Frontal cortex (tissue), 4 donors: ENCODE results near the gene PARP3. TPM values are rescaled to one million over a fixed set of nuclear protein-coding genes. Genes with fewer than 3 reads are reported as not detected.
"Not testable (repeated sequence)": the region's sequence is repeated elsewhere in the genome, so short reads cannot be mapped to it uniquely, and the experiment has no call there.

Source experiments
- DNase-seq, 2 donors: peaks; one replicate each; pipeline ENCODE4 v3.0.0; 2012; ENCODE audit warnings: low spot score in 2 of 2
- FAIRE-seq: peaks from 2 replicates; lab custom pipeline; 2012; peaks lifted over from hg19 to GRCh38; lab: Jason Lieb, UNC
- total RNA-seq: library from RNA; depleted of rRNA; stranded (reverse); fragments of >200 nt; gene quantifications from one replicate; pipeline ENCODE4 v1.2.3, GENCODE V29; 2014
- donor health status: control.
- donor health status: control.
- donor health status: control.

The PARP3 gene
- total RNA-seq = 3.3 TPM

GRCh38 chr3:51941798-51942602 is at the start of gene PARP3, which contains the start of gene RRP9:
Gene PARP3, plus strand, starts transcription at chr3:51942363. Its CDS starts 993 bp downstream, at chr3:51943356.
Gene RRP9, minus strand, starts transcription at chr3:51941904. Its CDS starts 37 bp downstream, at chr3:51941867.
- peak; percentile 99 for FAIRE-seq
- peak; percentile 98 to 100 for DNase-seq

GRCh38 chr3:51894391-51894790 is 47.8 kb upstream of the PARP3 start:
- DNase-seq = no peak
- no peak for FAIRE-seq

GRCh38 chr3:51894939-51895338 is 47.2 kb upstream of the PARP3 start:
- DNase-seq = no peak
- FAIRE-seq = no peak

- no peak for DNase-seq
- no peak for FAIRE-seq
Measured at GRCh38 chr3:51896607-51897305, 45.4 kb upstream of the PARP3 start.

- FAIRE-seq (no peak), DNase-seq (no peak)
Measured at GRCh38 chr3:51897391-51897790, 44.8 kb upstream of the PARP3 start.

- DNase-seq = not testable (repeated sequence)
Measured at GRCh38 chr3:51900043-51900442, 42.1 kb upstream of the PARP3 start.

GRCh38 chr3:51902361-51902760 is 39.8 kb upstream of the PARP3 start:
- FAIRE-seq, DNase-seq: not testable (repeated sequence)

More at GRCh38 chr3:51900043-51900442, 42.1 kb upstream of the PARP3 start:
- not testable (repeated sequence) for FAIRE-seq

GRCh38 chr3:51904034-51904823 is 37.9 kb upstream of the PARP3 start:
- FAIRE-seq = no peak
- DNase-seq = no peak

GRCh38 chr3:51908026-51908425 is 34.1 kb upstream of the PARP3 start:
- no peak for DNase-seq
- no peak for FAIRE-seq

- no peak for FAIRE-seq
Measured at GRCh38 chr3:51916418-51916817, 25.7 kb upstream of the PARP3 start.

GRCh38 chr3:51921081-51921578 is 21.0 kb upstream of the PARP3 start:
- FAIRE-seq (no peak), DNase-seq (no peak)

More at GRCh38 chr3:51916418-51916817, 25.7 kb upstream of the PARP3 start:
- no peak for DNase-seq

GRCh38 chr3:51927061-51927977 is 14.8 kb upstream of the PARP3 start:
- FAIRE-seq = no peak
- DNase-seq = no peak

- DNase-seq = no peak
- FAIRE-seq = no peak
Measured at GRCh38 chr3:51928438-51928837, 13.7 kb upstream of the PARP3 start.

- FAIRE-seq, DNase-seq: not testable (repeated sequence)
Measured at GRCh38 chr3:51928981-51929380, 13.2 kb upstream of the PARP3 start.

GRCh38 chr3:51929420-51930003 is 12.7 kb upstream of the PARP3 start:
- DNase-seq = no peak
- no peak for FAIRE-seq

GRCh38 chr3:51930439-51930838 is 11.7 kb upstream of the PARP3 start:
- DNase-seq (no peak), FAIRE-seq (no peak)

GRCh38 chr3:51931756-51932155 is 10.4 kb upstream of the PARP3 start:
- DNase-seq = no peak
- FAIRE-seq = no peak
